ENCODE measurements around the gene TRPM3.

The TRPM3 gene

DNA sequence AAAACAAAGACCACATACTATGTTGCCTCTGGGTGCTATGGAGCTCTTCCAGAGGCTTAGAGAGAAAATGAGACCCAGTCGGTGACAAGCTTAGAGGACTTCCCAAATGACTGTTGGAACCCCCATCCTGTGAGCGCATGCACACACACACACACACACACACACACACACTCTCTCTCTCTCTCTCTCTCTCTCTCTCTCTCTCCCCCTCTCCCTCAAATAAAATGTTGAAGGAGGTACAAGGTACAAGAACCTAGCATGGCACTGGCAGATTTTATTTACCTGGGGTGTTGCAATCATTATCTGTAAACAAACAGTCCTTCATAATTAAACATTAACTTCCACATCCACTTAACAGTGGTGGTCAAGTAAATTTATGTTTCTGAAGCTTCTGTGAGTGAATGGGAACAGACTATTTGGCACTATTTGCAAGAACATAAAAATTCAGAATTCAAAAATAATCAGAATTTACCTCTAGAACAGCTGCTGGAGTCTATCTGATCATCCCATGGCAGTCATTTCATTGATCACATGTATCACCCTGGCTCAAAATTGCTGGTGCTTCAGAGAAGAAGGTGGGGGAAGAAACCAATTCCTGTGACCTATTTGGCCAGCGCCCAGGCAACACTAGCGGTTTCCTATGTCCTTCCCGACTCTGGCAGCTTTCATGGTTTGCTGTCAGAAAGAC, 24.9 kb downstream of the TRPM3 start:
- no peak for DNase-seq

DNA sequence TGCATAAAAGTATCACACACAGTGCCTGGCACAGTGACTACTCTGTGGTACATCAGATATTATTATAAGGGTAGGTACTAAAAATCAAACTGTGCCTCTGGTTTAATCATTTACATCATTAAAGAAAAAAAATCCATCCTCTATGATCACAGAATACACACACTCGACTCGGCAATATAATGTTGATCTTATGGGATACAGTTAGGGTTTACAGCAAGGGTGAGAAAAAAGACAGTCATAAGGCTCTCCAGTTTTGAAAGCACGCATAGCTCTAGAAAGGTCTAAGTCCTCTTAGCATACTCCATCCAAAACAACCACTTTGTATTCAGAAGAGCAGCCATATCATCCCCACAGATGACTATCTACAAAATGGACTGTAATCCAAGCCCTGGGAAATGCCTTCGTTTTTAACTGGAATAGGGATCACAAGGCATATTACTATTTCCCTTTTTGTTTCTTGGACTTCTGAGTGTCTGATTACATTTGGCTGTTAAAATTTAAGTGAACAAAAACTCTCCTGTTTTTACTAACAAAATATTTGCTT, 26.6 kb downstream of the TRPM3 start:
- DNase-seq = no peak

DNA sequence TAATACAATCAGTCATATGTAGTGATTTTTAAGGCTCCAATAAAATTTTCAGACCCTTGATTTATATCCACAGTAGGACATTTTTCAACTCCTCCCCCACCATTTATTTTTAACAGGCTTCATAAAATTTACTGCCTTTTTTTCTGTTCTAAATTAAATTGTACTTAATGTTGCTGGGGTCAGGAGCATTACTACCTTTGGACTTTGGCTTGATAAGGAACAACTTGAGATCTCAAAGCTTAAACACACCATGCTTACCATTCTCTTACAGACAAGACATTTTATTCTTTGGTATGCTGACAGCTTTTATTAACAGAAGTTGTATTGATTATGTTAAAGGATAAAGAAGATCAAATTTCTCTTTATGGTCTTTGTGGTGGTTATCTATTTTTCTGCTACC, 30.5 kb downstream of the TRPM3 start:
- no peak for DNase-seq

DNA sequence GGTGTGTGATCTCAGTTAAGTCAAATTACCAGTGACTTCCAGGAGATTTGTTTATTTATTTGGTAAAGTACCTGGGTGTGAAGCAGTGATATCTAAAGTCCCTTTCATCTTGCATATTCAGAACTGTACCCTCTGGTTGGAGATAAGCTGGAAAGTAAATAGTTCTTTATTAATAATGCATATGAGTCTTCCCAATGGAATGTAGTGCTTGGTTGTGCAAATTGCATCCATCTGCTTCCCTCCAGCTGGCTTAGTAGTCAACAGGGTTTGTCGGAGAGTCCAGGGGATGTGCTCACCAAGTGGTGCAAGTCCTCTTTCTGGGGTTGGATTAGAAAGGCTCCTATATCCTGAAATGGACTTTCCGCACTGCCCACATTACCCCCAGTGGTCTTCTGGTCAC, 42.0 kb downstream of the TRPM3 start:
- no peak for DNase-seq

GRCh38 chr9:71076096-71076495, 45.3 kb downstream of the TRPM3 start:
- DNase-seq = no peak

DNA sequence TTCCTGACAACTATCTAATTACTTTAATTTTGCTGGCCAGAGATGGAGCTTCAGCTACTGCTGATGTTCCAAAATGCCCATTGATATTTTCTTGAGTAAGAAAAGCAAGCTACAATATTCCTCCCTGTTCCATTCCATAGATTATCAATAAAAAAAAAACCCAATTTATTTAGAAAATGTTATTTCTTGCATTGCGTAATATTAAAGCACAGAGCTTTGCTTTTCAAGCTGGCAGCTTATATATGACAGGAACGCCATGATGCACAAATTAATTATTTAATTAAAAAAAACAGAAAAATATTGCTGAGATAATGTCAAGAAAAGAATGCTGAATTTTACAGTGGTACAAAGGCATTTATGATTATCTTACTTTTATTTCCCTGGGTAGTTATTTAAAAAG, 47.9 kb downstream of the TRPM3 start:
- DNase-seq = no peak

DNA sequence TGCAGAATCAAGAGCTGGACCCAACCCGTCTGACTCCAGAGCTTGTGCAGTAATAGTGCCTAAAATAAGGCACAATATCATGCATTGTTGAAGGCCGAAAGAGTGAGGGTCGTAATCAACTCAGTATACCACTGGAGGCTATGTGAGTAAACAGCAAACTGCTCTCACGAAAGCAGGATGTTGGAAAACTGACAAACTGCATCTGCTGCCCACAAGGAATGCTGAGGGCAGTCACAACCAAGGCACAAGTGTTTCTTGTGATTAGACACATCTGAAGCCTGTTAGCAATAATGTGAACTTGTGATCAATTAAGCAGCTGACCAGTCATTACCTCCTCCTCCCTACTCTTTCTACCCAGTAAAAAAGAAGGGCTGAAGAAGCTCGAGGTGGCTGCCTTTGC, 48.8 kb downstream of the TRPM3 start:
- DNase-seq = no peak

GRCh38 chr9:71071633-71072032, 49.8 kb downstream of the TRPM3 start:
- DNase-seq = no peak

GRCh38 chr9:71058660-71059059, 62.8 kb downstream of the TRPM3 start:
- no peak for DNase-seq

GRCh38 chr9:71052287-71052686, 69.1 kb downstream of the TRPM3 start:
- DNase-seq = no peak

- DNase-seq = no peak
Measured at GRCh38 chr9:71048280-71048679, 73.1 kb downstream of the TRPM3 start.

DNA sequence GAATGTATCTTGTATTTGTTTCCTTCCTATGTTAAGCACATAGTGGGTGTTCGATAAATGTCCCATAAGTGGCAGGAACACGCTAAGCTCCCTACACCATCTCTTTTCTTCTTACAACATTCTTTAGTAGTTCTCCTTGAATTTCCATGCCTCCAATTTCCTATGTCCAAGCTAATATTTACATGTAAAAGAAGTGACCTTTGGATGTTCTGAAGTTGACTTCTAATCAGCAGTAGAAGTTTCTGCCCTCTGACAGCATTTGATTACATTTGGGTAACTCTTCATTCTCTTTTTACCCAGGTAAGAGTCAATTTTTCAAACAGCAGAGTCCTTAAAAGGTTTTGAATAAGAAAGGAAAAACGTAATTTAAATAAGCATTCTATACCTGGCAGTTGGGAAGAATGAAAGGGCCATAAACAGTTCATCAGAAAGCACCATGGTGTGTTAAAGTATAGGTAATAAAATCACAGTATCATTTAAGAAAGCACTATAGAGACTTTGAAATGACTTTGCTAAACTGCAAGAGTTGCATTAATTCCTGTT, 78.9 kb downstream of the TRPM3 start:
- no peak for DNase-seq

DNA sequence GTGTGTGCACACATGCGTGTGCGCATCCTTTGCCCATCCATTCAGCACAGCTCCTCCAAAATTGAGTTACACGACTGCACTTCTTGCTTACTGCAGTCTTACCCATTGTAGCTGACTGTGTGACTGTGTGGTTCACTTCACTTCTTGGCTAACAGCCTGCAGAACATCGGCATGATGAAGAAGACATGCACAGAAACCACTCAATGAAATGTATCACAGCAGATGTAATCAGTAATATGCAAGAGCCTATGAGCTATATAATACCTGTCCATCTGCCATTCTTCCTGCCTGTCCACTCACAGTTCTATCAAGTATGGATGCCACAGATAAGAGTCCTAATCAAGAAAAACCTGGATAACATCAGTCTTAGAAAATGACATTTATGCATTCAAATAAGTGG, 83.9 kb downstream of the TRPM3 start:
- no peak for DNase-seq

GRCh38 chr9:71036501-71036900, 84.9 kb downstream of the TRPM3 start:
- no peak for DNase-seq

DNA sequence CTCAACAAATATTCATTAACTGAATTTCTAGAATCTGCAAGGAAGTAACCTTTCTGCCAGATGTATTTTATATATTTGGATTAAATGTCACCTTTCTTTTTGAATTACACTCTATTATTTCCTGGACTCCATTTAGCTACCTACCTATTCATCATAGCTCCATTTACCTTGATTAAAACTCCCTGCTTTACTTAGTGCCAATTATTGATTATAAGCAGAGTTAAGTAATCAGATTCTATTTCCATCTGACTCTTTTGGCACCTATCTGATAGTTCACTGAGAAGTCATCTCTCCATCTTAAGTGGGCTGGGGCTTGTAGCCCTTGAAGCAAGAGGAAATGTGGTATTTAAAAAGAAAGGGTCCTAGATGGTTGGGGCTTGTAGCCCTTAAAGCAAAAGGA, 88.6 kb downstream of the TRPM3 start:
- no peak for DNase-seq

GRCh38 chr9:71025728-71026127, 95.7 kb downstream of the TRPM3 start:
- no peak for DNase-seq

DNA sequence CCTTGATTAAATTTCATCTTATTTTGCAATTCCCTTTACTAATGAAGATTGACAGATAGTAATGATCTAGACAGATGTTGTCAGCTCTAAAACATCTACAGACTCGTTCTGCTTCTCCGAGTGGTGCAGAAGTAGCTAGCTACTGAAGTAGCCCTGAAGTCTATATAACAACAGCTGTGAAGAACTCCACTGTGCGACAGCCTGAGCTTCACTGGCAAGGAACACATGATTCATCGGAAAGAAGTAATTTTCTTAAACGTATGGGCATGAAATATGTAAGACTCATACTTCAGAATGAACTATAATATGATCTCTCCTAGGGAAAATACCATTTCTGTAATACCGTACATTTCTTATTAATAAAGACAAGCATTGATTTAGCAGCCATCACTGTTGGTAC, 96.2 kb downstream of the TRPM3 start:
- DNase-seq = no peak

- DNase-seq = no peak
Measured at GRCh38 chr9:71010258-71010657, 111.2 kb downstream of the TRPM3 start.

DNA sequence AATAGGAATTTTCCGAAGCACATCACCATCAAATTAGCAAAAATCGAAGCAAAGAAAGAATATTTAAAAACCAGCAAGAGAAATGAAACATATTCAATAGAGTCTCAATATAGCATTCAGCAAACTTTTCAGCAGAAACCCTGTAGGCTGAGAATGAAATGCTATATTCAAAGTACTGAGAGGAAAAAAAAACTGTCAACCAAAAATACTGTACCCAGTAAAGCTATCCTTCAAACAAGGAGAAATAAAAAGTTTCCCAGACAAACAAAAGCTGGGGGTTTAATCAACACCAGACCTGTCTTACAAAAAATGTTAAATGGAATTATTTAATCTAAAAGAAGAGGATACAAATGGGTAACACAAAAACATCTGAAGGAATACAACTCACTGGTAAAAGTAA, 116.0 kb downstream of the TRPM3 start:
- DNase-seq = no peak

- no peak for DNase-seq
Measured at GRCh38 chr9:71004196-71004595, 117.2 kb downstream of the TRPM3 start.

DNA sequence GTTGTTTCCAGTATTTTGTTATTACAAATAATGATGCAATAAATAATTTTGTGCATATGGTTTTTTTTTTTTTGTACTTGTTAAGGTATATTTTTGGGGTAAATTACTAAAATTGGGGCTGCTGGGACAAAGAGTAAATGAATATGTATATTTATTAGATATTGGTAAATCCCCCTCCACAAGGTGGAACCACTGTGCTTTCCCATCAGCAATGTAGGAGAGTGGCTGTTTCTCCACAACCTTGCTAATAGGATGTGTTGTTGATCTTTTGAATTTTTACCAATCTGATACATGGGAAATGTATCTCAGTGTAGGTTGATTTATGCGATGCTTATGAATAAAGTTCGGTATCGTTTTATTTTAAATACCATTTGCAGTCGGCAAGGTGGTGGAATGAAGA, 118.1 kb downstream of the TRPM3 start:
- DNase-seq = no peak

DNA sequence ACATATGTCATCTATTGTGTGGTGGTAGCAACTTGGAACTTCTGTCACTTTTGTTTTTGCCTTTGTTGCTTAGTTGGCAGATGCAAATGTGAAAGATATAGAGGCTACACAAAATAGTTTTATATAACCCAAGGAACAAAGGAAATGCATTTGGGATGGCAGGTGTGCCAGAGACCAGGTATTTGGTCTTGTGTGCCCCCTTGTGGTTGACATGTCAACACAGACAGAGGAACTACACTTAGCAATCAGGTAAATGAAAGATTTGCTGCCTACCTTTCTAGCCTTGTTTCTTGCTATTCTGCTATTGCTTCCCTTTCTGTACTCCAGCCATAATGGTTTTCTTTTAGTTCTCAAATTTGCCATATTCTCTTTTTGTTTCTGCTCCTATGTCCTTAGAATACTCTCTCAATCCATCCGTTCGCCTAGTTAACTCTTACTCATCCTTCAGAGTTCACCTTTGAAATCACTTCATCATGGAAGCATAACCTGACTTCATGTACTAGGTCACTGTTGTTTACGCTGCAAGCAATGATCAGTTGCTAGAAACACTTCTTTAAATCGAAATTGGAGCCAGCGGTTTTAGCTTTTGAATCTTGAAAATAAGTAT, 119.5 kb downstream of the TRPM3 start:
- peak; percentile 5 for DNase-seq

GRCh38 chr9:70998962-70999361, 122.5 kb downstream of the TRPM3 start:
- DNase-seq = no peak

DNA sequence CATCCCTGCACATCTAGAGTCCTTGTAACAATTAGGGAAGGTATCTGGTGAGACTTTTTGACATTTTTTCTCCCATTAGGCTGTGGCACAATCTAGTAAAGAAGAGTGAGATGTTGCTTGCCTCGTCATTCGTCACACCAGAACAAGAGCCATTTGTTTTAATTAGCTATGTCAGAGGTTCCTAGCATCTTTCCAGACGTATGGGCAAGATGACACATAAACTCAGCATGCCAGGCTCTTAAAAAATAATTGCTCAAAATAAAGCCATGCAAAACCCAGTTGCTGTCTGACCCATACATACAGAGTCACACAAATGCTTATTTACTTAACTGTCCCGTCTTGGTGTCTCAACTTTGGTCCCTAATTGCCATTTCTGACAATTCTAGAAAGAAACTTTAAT, 125.9 kb downstream of the TRPM3 start:
- no peak for DNase-seq

DNA sequence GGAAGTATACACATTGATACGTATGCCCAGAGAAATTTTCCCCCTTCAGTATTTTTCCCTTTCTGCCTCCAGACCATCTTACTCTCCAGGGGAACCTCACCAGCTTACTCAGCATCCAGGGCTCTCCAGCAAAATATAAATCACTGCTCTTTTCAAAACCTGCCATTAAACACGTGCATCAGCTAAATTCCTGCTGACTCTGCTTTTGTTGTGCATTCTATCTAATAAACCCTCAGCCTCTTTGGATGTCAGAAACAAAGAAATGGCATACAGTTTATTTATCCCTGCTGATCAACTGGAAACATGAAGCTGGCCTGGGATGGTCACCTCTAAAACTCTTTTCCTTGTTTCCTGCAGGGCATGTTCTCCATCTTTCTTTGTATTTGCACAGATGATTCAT, 126.8 kb downstream of the TRPM3 start:
- DNase-seq = no peak
